MM.1S (cell line): Measurements from ENCODE around the gene SETD9.

Experiments used
- DNase-seq: peaks from one replicate; pipeline ENCODE4 v3.0.0-alpha.2; 2015
- H2AFZ ChIP-seq: fragments of 300-600 bp; sonication (generic); 2 replicates; pipeline ENCODE4 v1.6.0; 2016; ENCODE audit warnings: antibody characterized with exemption, low read length
- H3F3A ChIP-seq: fragments of 300-600 bp; sonication (generic); 2 replicates; pipeline ENCODE4 v1.6.1; 2016; ENCODE audit warnings: mild to moderate bottlenecking, antibody characterized with exemption, low read length, moderate library complexity, mixed read lengths; ENCODE audit not compliant: insufficient read depth
- H3K27ac ChIP-seq: fragments of 300-600 bp; sonication (generic); 2 replicates; pipeline ENCODE4 v1.5.1; 2016; ENCODE audit warnings: mild to moderate bottlenecking, low read length
- H3K27me3 ChIP-seq: fragments of 300-600 bp; sonication (generic); replicated peaks from 2 replicates; pipeline ENCODE4 v1.6.0; 2016; ENCODE audit warnings: low read length; ENCODE audit not compliant: insufficient read depth
- H3K36me3 ChIP-seq: fragments of 300-600 bp; sonication (generic); replicated peaks from 2 replicates; pipeline ENCODE4 v1.6.1; 2016; ENCODE audit warnings: mild to moderate bottlenecking, low read length, mixed read lengths; ENCODE audit not compliant: insufficient read depth
- H3K4me1 ChIP-seq: fragments of 300-600 bp; sonication (generic); 2 replicates; pipeline ENCODE4 v1.6.1; 2016; ENCODE audit warnings: low read length, mixed read lengths
- H3K4me2 ChIP-seq: fragments of 300-600 bp; sonication (generic); 2 replicates; pipeline ENCODE4 v1.6.0; 2016; ENCODE audit warnings: low read depth, low read length
- H3K4me3 ChIP-seq: fragments of 300-600 bp; sonication (generic); 2 replicates; pipeline ENCODE4 v1.5.1; 2016; ENCODE audit warnings: low read length, mixed read lengths
- H3K79me2 ChIP-seq: fragments of 300-600 bp; sonication (generic); 2 replicates; pipeline ENCODE4 v1.6.1; 2016; ENCODE audit warnings: mixed run types, low read length, mixed read lengths
- H3K9ac ChIP-seq: fragments of 300-600 bp; sonication (generic); 2 replicates; pipeline ENCODE4 v1.6.1; 2016; ENCODE audit warnings: low read length, mixed read lengths
- H3K9me2 ChIP-seq: fragments of 300-600 bp; sonication (generic); replicated peaks from 2 replicates; pipeline ENCODE4 v1.6.1; 2016; ENCODE audit warnings: mild to moderate bottlenecking, low read length, mixed read lengths; ENCODE audit not compliant: insufficient read depth
- H3K9me3 ChIP-seq: fragments of 300-600 bp; sonication (generic); replicated peaks from 2 replicates; pipeline ENCODE4 v1.6.1; 2016; ENCODE audit warnings: mild to moderate bottlenecking, low read length, mixed read lengths; ENCODE audit not compliant: insufficient read depth
- H4K20me1 ChIP-seq: fragments of 300-600 bp; sonication (generic); 2 replicates; pipeline ENCODE4 v1.6.1; 2016; ENCODE audit warnings: mild to moderate bottlenecking, low read length, moderate library complexity, mixed read lengths; ENCODE audit not compliant: insufficient read depth
- CTCF ChIP-seq: fragments of 300-600 bp; sonication (generic); IDR thresholded peaks from 2 replicates; pipeline ENCODE4 v1.5.1; 2016; ENCODE audit warnings: antibody characterized with exemption, low read length, mixed read lengths
- EZH2 ChIP-seq: fragments of 300-600 bp; sonication (generic); optimal IDR thresholded peaks from 2 replicates; pipeline ENCODE3; 2017; ENCODE audit warnings: low read depth, mild to moderate bottlenecking, antibody characterized with exemption, low read length, mixed read lengths
- EZH2phosphoT487 ChIP-seq: fragments of 300-600 bp; sonication (generic); IDR thresholded peaks from 2 replicates; pipeline ENCODE4 v1.6.1; 2018; ENCODE audit warnings: antibody characterized with exemption, low read length

SETD9 gene

GRCh38 chr5:56909294-56910209, at the start of gene SETD9:
Gene SETD9, plus strand, starts transcription at chr5:56909596. Its CDS starts 50 bp downstream, at chr5:56909646.
- H3K4me2 ChIP-seq = peak within 1 kb of the TSS; percentile 82
- TF ChIP-seq CTCF (no peak), EZH2 (no peak)
- H3K79me2 ChIP-seq = peaks cover 10% of the 10 kb centered on the region
- H3K9ac ChIP-seq = peak within 1 kb of the TSS; percentile 83
- H3K9me2 ChIP-seq = no peaks in the 10 kb centered on the region
- H3F3A ChIP-seq = peaks cover 14% of the 10 kb centered on the region
- peak within 1 kb of the TSS; percentile 86 for H3K27ac ChIP-seq
- no peaks in the 10 kb centered on the region for H3K9me3 ChIP-seq
- peaks cover 15% of the 10 kb centered on the region for H3K4me1 ChIP-seq
- no peaks in the 10 kb centered on the region for H4K20me1 ChIP-seq
- peak; percentile 97 for DNase-seq
- no peaks in the 10 kb centered on the region for H3K27me3 ChIP-seq
- peak within 1 kb of the TSS; percentile 92 for H2AFZ ChIP-seq
- H3K4me3 ChIP-seq = peak within 1 kb of the TSS; percentile 86
- no peaks in the 10 kb centered on the region for H3K36me3 ChIP-seq

GRCh38 chr5:56861893-56862485, 47.4 kb upstream of the SETD9 start:
- no peak for DNase-seq
- Histone ChIP-seq H3K79me2 (peaks cover 49% of the 10 kb centered on the region), H3K4me1 (no peaks in the 10 kb centered on the region)

GRCh38 chr5:56862909-56863308, 46.5 kb upstream of the SETD9 start:
- Histone ChIP-seq H3K27ac (no peak overlapping the region), H3K79me2 (peaks cover 40% of the 10 kb centered on the region), H3K9me2 (no peaks in the 10 kb centered on the region), H3K27me3 (no peaks in the 10 kb centered on the region), H3F3A (no peaks in the 10 kb centered on the region), H2AFZ (no peak overlapping the region), H3K36me3 (peaks cover 7% of the 10 kb centered on the region), H3K4me1 (no peaks in the 10 kb centered on the region), H4K20me1 (no peaks in the 10 kb centered on the region), H3K9me3 (no peaks in the 10 kb centered on the region), H3K9ac (no peak overlapping the region), H3K4me3 (no peak overlapping the region), H3K4me2 (no peak overlapping the region)
- DNase-seq = peak; percentile 10
- TF ChIP-seq CTCF (no peak), EZH2 (no peak), EZH2phosphoT487 (no peak)

More at GRCh38 chr5:56861893-56862485, 47.4 kb upstream of the SETD9 start:
- TF ChIP-seq EZH2phosphoT487 = no peak
- TF ChIP-seq CTCF = no peak
- no peak for TF ChIP-seq EZH2
- Histone ChIP-seq H3F3A (no peaks in the 10 kb centered on the region), H3K4me2 (no peak overlapping the region), H3K9ac (no peak overlapping the region), H3K9me2 (no peaks in the 10 kb centered on the region), H3K27ac (no peak overlapping the region), H4K20me1 (no peaks in the 10 kb centered on the region), H3K9me3 (no peaks in the 10 kb centered on the region), H2AFZ (no peak overlapping the region), H3K4me3 (no peak overlapping the region), H3K36me3 (peaks cover 10% of the 10 kb centered on the region), H3K27me3 (no peaks in the 10 kb centered on the region)
